ENCODE data around the gene CISTR. TPM values are rescaled to one million over a fixed set of nuclear protein-coding genes. Genes with fewer than 3 reads are reported as not detected.
"Not testable (repeated sequence)": the region's sequence is repeated elsewhere in the genome, so short reads cannot be mapped to it uniquely, and the experiment has no call there.

CISTR gene
- total RNA-seq, 1 donor from 2014 or later, result not detected

DNA sequence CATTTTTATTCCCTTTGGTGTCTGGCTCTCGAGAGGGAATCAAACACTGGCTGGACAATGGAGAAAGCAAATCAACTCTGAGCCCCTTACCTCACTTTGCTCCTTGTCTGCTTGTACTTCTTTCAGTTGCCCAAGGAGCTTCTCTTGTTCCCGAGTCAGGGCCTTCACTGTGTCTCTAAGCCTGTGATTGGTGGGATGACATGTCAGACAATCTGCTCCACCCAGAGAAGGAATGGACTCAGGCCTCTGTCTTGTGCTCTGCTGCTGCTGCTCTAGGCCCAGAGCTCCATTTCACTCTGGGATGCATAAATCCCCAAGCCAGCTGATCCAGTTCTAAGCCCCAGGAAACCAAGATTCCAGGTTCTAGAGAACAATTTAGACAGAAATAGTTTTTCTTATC lies 32.1 kb downstream of the CISTR start:
- H3K9me3 Mint-ChIP-seq (ENCODE audit: low read depth), result no peaks in the 10 kb centered on the region
- DNase-seq (ENCODE audit: low spot score), result no peak
- H3K4me3 Mint-ChIP-seq (ENCODE audit: unreplicated experiment), result no peak overlapping the region
- H3K27me3 Mint-ChIP-seq (ENCODE audit: low read depth), result no peaks in the 10 kb centered on the region
- TF ChIP-seq CTCF (IDR thresholded peaks at IDR 0.05), result no peak
- no peak overlapping the region for H3K27ac Mint-ChIP-seq (ENCODE audit: unreplicated experiment)
- no peaks in the 10 kb centered on the region for H3K4me1 Mint-ChIP-seq (ENCODE audit: low read depth)
- peaks cover 53% of the 10 kb centered on the region for H3K36me3 Mint-ChIP-seq (ENCODE audit: low read depth)

DNA sequence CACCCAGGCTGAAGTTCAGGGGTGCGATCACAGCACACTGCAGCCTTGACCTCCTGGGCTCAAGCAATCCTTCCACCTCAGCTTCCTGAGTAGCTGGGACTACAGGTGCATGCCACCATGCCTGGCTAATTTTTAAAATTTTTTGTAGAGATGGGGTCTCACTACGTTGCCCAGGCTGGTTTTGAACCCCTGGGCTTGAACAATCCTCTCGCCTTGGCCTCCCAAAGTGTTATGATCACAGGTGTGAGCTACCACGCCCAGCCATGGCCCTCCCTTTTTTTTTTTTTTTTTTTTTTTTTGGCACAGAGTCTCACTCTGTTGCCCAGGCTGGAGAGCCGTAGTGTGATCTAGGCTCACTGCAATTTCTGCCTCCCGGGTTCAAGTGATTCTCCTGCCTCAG lies 33.2 kb downstream of the CISTR start:
- DNase-seq (ENCODE audit: low spot score); H3K27me3 Mint-ChIP-seq (ENCODE audit: low read depth); H3K4me1 Mint-ChIP-seq (ENCODE audit: low read depth); H3K4me3 Mint-ChIP-seq (ENCODE audit: unreplicated experiment); H3K9me3 Mint-ChIP-seq (ENCODE audit: low read depth); H3K27ac Mint-ChIP-seq (ENCODE audit: unreplicated experiment): not testable (repeated sequence)
- peaks cover 56% of the 10 kb centered on the region for H3K36me3 Mint-ChIP-seq (ENCODE audit: low read depth)

GRCh38 chr12:53717319-53717718 lies 34.5 kb downstream of the CISTR start:
- H3K4me1 Mint-ChIP-seq (ENCODE audit: low read depth), result no peaks in the 10 kb centered on the region
- no peak overlapping the region for H3K27ac Mint-ChIP-seq (ENCODE audit: unreplicated experiment)
- no peak overlapping the region for H3K4me3 Mint-ChIP-seq (ENCODE audit: unreplicated experiment)
- no peaks in the 10 kb centered on the region for H3K27me3 Mint-ChIP-seq (ENCODE audit: low read depth)
- no peak for TF ChIP-seq CTCF (IDR thresholded peaks at IDR 0.05)
- H3K36me3 Mint-ChIP-seq (ENCODE audit: low read depth), result peaks cover 54% of the 10 kb centered on the region
- no peaks in the 10 kb centered on the region for H3K9me3 Mint-ChIP-seq (ENCODE audit: low read depth)
- no peak for DNase-seq (ENCODE audit: low spot score)

DNA sequence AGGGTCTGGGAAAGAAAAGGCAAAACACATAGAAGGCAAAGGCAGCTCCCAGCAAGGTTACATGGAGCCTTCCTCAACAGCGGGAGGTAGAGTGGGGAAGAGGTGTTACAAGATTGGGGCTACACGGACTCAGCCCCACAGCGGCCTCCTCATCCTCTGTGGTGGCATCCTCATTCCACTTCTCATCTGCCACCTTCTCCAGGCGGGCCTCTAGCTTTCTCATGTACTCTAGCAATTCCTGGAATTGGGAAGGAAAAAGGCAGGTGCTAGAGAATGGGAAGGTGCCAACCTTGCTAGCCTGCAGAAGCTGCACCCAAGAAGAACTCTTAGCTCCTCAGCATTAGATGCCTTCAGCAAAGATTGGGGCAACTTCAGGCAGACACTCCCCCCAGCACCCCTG lies 37.8 kb downstream of the CISTR start:
- H3K9me3 Mint-ChIP-seq (ENCODE audit: low read depth), result no peaks in the 10 kb centered on the region
- no peak overlapping the region for H3K4me3 Mint-ChIP-seq (ENCODE audit: unreplicated experiment)
- DNase-seq (ENCODE audit: low spot score), result no peak
- H3K27ac Mint-ChIP-seq (ENCODE audit: unreplicated experiment), result no peak overlapping the region
- peaks cover 2% of the 10 kb centered on the region for H3K27me3 Mint-ChIP-seq (ENCODE audit: low read depth)
- no peaks in the 10 kb centered on the region for H3K4me1 Mint-ChIP-seq (ENCODE audit: low read depth)
- peaks cover 39% of the 10 kb centered on the region for H3K36me3 Mint-ChIP-seq (ENCODE audit: low read depth)
- TF ChIP-seq CTCF (IDR thresholded peaks at IDR 0.05), result no peak

GRCh38 chr12:53713516-53713915 lies 38.3 kb downstream of the CISTR start:
- no peak overlapping the region for H3K4me3 Mint-ChIP-seq (ENCODE audit: unreplicated experiment)
- TF ChIP-seq CTCF (IDR thresholded peaks at IDR 0.05), result no peak
- H3K27ac Mint-ChIP-seq (ENCODE audit: unreplicated experiment), result no peak overlapping the region
- H3K9me3 Mint-ChIP-seq (ENCODE audit: low read depth), result no peaks in the 10 kb centered on the region
- DNase-seq (ENCODE audit: low spot score), result no peak
- no peaks in the 10 kb centered on the region for H3K4me1 Mint-ChIP-seq (ENCODE audit: low read depth)
- H3K27me3 Mint-ChIP-seq (ENCODE audit: low read depth), result peaks cover 6% of the 10 kb centered on the region
- peaks cover 39% of the 10 kb centered on the region for H3K36me3 Mint-ChIP-seq (ENCODE audit: low read depth)

GRCh38 chr12:53712059-53712643 lies 39.6 kb downstream of the CISTR start:
- Mint-ChIP-seq H3K27me3 (ENCODE audit: low read depth) (peaks cover 12% of the 10 kb centered on the region), H3K36me3 (ENCODE audit: low read depth) (peaks cover 36% of the 10 kb centered on the region), H3K4me3 (ENCODE audit: unreplicated experiment) (no peak overlapping the region), H3K27ac (ENCODE audit: unreplicated experiment) (no peak overlapping the region), H3K4me1 (ENCODE audit: low read depth) (no peaks in the 10 kb centered on the region), H3K9me3 (ENCODE audit: low read depth) (no peaks in the 10 kb centered on the region)
- TF ChIP-seq CTCF (IDR thresholded peaks at IDR 0.05), result no peak
- DNase-seq (ENCODE audit: low spot score), result no peak

Measured in chondrocyte (in vitro differentiated cells).